ENCODE data around the gene NOC2L.

- TF ChIP-seq CTCF (conservative IDR thresholded peaks at IDR 0.05; ENCODE audit: low read length) (no peak), EZH2phosphoT487 (IDR thresholded peaks at IDR 0.05; ENCODE audit: borderline replicate concordance, low read depth, low read length) (no peak)
These were observed 20.7 kb upstream of the NOC2L start for GRCh38 chr1:979744-980072.

All from OCI-LY7 (cell line).